ENCODE results near the gene LEF1. TPM values are rescaled to one million over a fixed set of nuclear protein-coding genes. Genes with fewer than 3 reads are reported as not detected.

Gene LEF1
- total RNA-seq, 1 experiment from 2014 or later = 0.79 TPM

- H3K9me3 ChIP-seq (ENCODE audit: control insufficient read depth in 1 of 2, insufficient read depth in 1 of 2, low read depth in 1 of 2, low read length in 2 of 2) = no peaks in the 10 kb centered on the region
- intact Hi-C loops (cut with micrococcal nuclease) = no loop called here
- no peaks in the 10 kb centered on the region for H3K79me2 ChIP-seq (ENCODE audit: insufficient read depth, low read length)
- RAD21 ChIA-PET (ENCODE audit: low non-redundant PET in 1 of 2, low total read pairs in 2 of 2, uncharacterized antibody in 2 of 2, unreplicated experiment in 2 of 2) = interaction anchor here in 1 of 2 experiments (0.5 kb wide), 1 partner anchor 82 kb away, joined by 4 read pairs; no protein-coding TSS in a partner anchor
- POLR2A ChIA-PET = no interaction called here
- H3K27me3 ChIP-seq (ENCODE audit: insufficient read depth, low read length) = no peaks in the 10 kb centered on the region
- no TSS peak for BruUV-seq (replicated peaks)
- H3K27ac ChIP-seq (ENCODE audit: low read depth, low read length) = no peak overlapping the region
- H2AFZ ChIP-seq (ENCODE audit: low read depth, low read length, poor library complexity, severe bottlenecking) = no peak overlapping the region
- no peak overlapping the region for H3K9ac ChIP-seq (ENCODE audit: low read length)
- ATAC-seq (no peak), DNase-seq (ENCODE audit: low read depth, low spot score) (no peak)
- H4K20me1 ChIP-seq (ENCODE audit: insufficient read depth) = no peaks in the 10 kb centered on the region
- no peak overlapping the region for H3K4me3 ChIP-seq (replicated peaks in 1 of 2; ENCODE audit: low read depth in 1 of 2, low read length in 2 of 2)
- H3K4me2 ChIP-seq (ENCODE audit: low read length) = no peak overlapping the region
- H3K9me2 ChIP-seq (ENCODE audit: insufficient read depth) = no peaks in the 10 kb centered on the region
- TF ChIP-seq CBX3 (IDR thresholded peaks at IDR 0.05; ENCODE audit: low read depth) (no peak), EZH2phosphoT487 (IDR thresholded peaks at IDR 0.05; ENCODE audit: borderline replicate concordance) (no peak), CTCF (IDR thresholded peaks at IDR 0.05 in 2 of 3, conservative IDR thresholded peaks at IDR 0.05 in 1 of 3; ENCODE audit: borderline replicate concordance in 1 of 3, insufficient read depth in 1 of 3, low read depth in 2 of 3, low read length in 2 of 3) (no peak), SIN3A (IDR thresholded peaks at IDR 0.05; ENCODE audit: low read depth) (no peak), SP1 (IDR thresholded peaks at IDR 0.05; ENCODE audit: low read depth) (no peak), JUND (IDR thresholded peaks at IDR 0.05) (no peak), REST (IDR thresholded peaks at IDR 0.05; ENCODE audit: low read depth) (no peak), TCF7L2 (IDR thresholded peaks at IDR 0.05; ENCODE audit: borderline replicate concordance, extremely low read depth, insufficient read depth, insufficient read length) (no peak), ZNF274 (IDR thresholded peaks at IDR 0.05; ENCODE audit: low read depth, low read length) (no peak), ZFX (IDR thresholded peaks at IDR 0.05) (no peak), ATF3 (IDR thresholded peaks at IDR 0.05) (no peak), POLR2AphosphoS5 (IDR thresholded peaks at IDR 0.05; ENCODE audit: low read depth, low read length) (no peak), FOSL1 (IDR thresholded peaks at IDR 0.05; ENCODE audit: low read depth) (no peak), MAX (IDR thresholded peaks at IDR 0.05) (no peak), YY1 (IDR thresholded peaks at IDR 0.05; ENCODE audit: extremely low read depth, insufficient replicate concordance, low read depth, low read length) (no peak)
- H3K4me1 ChIP-seq (ENCODE audit: control insufficient read depth in 1 of 2, insufficient read depth in 2 of 2, low read length in 2 of 2) = peaks cover 3 to 5% of the 10 kb centered on the region in 2 experiments; a peak in 3 of 4 replicates
- CTCF ChIA-PET = interaction anchor here (1.6 kb wide), 1 partner anchor 9 kb away, joined by 3 read pairs; no protein-coding TSS in a partner anchor
- H3K36me3 ChIP-seq (ENCODE audit: control insufficient read depth in 1 of 2, insufficient read depth in 2 of 2, low read length in 2 of 2) = no peaks in the 10 kb centered on the region
Observed at GRCh38 chr4:108044951-108045686, 123.6 kb downstream of the LEF1 start.
